ENCODE measurements around the gene SEMA5A.
"Not testable (repeated sequence)": the region's sequence is repeated elsewhere in the genome, so short reads cannot be mapped to it uniquely, and the experiment has no call there.

The SEMA5A gene

DNA sequence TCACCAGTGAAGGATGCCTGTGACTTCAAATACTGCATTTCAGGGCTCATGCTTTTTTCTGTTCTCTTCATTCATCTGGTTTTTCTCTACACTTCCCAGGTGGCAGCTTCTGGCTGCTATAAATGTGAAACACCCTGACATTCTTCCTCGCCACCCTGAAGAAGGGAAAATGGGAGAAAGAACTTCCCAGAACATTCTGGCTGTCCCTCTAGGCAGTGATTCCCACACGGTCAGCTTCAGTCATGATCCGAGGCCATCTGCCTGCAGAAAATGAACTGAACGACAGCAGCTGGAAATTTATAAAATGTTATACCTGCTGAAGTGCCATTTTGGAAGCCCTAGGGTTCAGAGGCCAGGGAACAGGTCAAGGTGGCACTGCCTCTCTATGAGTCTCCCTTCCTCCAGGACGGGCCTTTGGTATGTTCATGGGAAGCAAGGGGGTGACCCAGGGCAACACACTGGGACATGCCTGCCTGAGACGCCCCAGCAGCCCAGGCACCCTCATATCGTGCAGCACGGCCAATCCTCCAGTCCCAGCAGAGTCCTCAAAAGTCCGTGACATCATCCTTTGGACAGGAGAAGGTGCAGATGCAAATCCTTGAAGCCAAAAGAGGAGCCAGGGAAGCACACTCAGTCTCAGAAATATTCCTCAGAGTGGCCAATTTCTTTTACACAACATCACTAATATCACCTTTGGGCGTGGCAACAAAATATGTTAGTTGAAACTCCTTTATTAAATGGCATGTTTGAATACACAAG is 107.1 kb downstream of the SEMA5A start:
- DNase-seq, result no peak

GRCh38 chr5:9437741-9438240 is 108.1 kb downstream of the SEMA5A start:
- no peak for DNase-seq

GRCh38 chr5:9431496-9432258 is 114.2 kb downstream of the SEMA5A start:
- DNase-seq, result no peak

DNA sequence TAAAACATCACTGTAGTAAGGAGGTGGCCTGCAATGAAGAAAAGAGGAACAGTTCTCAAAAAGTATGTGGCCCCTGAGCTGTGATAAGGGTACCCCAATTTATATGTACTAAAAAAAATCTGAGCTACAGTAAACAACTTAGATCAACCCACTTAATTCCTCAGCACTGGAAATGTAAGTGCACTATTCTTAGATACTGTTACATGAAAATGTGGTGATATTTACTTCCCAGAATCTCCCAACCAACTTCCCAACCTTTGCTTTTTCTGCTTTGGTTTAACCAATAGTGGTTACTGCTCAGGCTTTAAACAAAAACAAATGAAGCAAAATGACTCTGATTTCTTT is 114.8 kb downstream of the SEMA5A start:
- DNase-seq, result no peak

DNA sequence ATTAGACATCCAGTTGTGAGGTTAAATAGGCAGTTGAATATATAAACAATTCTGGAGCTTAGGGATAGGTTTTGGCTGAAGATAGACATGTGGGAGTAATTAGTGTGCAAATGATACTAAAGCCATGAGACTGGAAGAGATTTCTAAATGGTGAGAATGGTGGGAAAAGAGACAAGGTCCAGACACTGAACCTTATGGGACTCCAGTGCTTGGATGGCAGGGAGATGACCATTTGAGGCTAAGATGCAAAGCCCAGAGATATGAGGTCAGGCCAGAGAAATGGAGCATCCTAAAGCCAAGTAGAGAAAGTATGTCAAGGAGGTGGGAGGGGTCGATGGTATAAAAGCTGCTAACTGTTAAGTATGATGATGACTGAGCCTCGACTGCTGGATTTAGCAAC is 115.6 kb downstream of the SEMA5A start:
- DNase-seq, result no peak

GRCh38 chr5:9429691-9430215 is 116.1 kb downstream of the SEMA5A start:
- DNase-seq, result no peak

GRCh38 chr5:9428272-9428671 is 117.6 kb downstream of the SEMA5A start:
- DNase-seq, result no peak

DNA sequence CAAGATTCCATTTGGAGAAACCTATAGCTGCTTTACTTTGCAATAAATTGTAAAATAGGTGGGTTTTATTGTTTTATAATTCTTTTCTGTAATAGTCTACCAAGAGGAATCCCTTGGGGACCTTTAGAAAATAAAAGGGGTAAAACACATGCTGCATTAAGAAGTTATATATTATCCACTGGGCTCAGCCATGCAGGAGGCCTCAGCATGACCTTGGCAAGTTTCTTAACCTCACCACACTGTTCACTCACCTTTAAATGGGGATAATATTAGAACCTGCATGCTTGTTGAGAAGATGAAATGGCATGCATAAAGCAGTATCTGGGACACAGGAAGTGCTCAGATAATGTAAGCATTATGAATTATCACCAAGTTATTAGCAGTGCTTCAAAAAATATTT is 120.2 kb downstream of the SEMA5A start:
- DNase-seq, result no peak

DNA sequence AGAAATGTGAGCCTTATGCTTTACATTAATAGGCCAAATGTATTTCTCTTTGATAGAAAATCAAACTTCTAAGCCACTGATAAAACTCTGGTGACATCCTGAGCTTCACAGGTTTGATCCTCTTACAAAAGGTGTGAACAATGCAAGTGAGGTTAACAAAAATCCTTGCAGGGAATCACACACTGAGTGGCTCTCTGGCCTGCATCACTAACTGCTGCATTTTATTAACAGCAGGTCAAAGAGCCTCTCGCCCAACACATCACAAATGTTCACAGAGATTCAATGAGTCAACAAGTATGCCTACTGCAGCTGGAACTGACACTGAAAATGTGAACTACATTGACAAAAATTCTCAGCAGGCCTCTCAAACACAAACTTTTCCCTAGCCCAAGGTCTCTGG is 122.3 kb downstream of the SEMA5A start:
- no peak for DNase-seq

GRCh38 chr5:9421884-9422283 is 124.0 kb downstream of the SEMA5A start:
- no peak for DNase-seq

DNA sequence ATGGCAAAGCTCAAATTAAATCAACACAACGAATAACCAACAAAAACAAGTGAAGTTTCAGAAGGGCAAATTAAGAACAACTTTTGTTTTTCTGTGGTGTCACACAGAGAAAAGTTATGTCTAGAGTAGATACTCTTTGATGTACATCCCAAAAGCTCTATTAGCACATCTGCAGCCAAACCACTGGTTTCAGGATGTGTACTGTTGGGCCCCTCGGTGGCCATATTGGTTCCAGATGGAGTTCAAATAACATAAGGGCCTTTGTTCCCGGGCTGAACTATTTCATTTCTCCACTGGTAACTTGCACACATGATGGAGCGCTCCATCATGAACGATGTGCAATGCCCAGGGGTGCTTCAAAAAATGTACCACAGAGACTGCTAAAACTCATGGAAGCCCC is 126.1 kb downstream of the SEMA5A start:
- no peak for DNase-seq

DNA sequence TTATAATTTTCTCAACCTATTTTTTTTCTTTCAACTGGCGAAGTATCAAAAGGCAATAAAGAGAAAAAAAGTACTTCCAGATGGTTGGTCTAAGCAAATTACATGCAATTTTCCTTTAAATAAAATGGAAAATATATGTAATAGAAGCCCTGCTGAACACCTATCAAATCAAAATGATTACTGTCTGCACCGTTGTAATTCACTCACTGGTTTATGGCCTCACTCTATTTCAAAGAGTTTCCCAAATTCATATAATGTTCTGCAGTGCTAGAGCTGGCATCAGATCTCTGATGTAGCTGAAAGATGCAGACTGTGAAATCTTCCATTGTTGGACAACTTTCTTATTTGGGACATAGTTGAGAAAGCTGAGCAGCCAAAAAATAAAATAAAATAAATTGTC is 130.3 kb downstream of the SEMA5A start:
- DNase-seq, result no peak

DNA sequence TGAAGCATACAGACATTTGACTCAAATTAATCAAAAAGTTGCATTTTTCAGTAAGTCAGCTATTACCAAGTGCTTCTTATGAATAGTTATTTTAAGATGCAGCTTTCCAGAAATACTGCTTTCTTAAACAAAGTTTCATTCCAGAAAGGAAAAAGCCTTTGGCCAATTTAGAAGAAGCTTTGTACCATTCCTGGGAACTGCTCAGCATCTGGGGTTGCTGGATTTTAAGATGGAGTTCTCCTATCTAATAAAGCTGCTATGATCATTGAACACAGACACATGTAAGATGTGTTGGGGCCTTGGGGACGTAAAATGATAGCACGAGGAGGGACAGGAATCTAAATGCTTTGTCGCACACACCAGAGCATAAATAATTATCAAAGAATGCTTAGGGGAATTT is 130.8 kb downstream of the SEMA5A start:
- no peak for DNase-seq

DNA sequence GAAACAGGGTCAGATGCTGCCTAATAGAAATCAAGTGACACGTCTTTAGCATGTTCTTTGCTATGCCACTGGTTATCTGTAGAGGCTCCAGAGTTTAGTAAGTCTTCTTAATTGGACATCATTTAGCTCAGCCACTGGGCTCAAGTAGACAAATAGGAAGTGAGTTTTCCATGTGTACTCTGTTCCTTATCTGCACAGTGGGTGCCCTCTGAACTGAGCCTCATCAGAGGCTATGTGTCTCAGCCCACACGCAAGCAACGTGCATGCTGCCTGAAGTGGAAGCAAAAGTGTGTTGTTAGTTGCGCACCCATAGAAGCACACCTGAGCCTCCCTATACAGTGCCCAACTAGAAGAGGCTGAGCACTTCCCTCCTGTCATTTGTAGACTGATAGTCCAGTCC is 134.7 kb downstream of the SEMA5A start:
- peak; percentile 1 for DNase-seq

- DNase-seq, result no peak
These were observed 136.4 kb downstream of the SEMA5A start for GRCh38 chr5:9409413-9409960.

DNA sequence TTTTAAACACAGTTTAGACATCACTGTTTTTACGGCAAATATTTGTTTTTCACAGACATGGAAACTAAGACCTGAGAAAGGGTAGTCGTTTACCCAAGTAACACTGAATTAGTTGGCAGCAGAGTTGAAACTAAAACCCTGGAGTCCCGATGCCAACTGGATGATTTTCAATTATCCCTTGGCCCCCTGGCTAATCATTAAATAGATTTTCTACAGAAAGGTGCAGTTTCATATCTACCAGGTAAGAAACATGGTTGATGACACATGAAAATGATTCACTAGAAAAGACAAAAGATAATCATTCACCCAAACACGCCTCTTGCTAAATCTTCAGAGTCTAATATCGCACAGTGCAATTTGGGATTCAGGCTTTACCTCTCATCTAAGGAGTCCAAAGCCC is 136.9 kb downstream of the SEMA5A start:
- DNase-seq, result no peak

DNA sequence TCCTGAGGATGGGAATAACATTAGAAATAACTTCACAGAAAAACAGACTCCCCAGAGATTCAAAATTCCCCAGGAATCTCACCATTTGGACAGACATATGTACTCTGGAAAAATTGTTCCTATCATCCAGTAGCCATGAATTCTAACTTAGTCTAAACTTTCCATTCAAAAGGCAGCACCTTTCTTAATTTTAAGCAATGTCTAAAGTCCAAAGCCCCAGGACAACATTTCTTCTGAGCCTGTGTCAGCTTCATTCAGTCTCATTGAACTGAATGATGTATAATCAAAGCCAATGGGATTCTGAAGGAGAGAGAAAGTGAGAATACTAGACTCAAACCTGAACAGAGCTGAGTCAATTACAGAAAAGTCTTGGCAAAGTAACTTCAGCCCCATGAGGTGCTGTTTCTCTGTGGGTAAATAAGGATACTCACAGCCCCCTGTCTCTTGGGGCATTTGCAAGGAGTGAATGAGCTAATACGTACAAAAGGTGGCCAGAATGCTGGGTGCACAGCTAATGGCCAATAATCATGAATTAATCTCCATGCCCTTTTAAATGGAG is 140.6 kb downstream of the SEMA5A start:
- DNase-seq, result no peak

DNA sequence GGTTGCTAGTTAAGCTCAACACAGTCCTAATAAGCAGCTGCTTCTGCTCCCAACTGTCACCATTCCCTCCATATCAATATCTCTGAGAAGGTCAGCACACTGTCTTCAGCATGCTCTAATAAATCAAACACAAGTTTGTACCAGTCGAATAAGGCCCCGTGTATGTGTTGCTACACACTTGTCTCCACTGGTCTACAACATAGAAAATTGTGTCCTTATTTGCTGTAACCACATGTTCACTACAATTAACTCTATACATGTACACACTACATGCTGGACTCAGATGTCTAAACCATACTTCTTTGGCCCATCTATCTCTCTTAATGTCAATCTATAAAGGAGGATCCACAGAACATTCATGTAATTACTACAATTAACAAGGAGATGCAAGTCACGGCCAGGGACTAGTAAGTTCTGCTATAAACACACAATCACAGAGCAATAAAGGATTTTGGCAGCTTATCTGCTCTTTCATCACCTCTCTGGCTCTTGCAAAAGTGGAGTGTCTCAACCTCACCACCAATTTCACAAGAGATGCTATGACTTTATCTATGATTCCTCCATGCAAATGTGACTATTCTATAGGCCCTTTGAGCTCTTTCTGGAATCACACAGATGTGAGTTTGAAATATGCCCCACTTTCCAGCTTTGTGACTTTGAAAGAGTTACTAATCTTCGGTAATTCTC is 143.9 kb downstream of the SEMA5A start:
- no peak for DNase-seq

DNA sequence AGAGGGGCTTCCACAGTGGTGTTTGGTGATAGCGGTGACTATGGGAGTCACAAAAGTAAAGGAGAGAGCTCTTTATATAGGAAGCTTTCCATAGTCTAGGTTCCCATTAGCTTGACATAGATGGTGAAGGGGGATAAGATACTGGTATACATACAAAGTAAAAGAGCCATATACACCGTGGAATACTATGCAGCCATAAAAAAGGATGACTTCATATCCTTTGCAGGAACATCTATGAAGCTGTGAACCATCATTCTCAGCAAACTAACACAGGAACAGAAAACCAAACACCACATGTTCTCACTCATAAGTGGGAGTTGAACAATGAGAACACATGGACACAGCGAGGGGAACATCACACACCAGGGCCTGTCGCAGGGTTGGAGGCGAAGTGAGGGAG is 146.1 kb downstream of the SEMA5A start:
- DNase-seq, result not testable (repeated sequence)

DNA sequence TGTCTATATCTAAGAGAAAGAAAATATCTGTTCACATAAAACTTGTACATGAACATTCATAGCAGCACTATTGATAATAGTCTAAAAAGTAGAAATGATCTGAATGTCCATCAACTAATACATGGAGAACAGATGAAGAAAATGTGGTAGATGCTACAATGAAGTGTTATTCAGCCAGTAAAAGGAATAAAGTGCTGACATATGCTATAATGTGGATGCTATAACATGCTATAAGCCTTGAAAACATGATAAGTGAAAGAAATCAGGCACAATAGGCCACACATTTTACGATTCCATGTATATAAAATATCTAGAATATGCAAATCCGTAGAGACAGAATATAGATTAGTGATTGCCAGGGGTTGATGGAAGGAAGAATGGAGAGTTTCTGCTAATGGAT is 146.8 kb downstream of the SEMA5A start:
- no peak for DNase-seq

GRCh38 chr5:9398227-9398626 is 147.6 kb downstream of the SEMA5A start:
- DNase-seq, result no peak

GRCh38 chr5:9396285-9396770 is 149.5 kb downstream of the SEMA5A start:
- no peak for DNase-seq

DNA sequence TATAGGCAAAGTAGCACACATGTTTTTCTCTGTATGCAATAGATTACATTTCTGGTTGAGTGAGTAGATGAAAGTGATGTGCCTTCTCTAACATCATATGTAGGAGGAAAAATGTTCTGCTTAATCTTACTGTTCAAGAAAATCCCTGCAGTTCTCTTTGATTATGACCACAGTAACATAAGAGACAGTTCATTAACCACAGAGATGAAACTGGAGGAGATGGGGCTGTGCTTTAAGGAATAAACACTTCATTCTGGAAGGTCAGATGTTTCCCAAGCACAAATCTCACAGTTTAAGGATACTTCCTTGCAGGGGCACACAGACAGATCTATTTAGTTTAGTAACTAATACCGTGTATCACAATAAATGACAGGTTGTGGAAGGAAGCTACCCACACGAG is 150.2 kb downstream of the SEMA5A start:
- no peak for DNase-seq
